H1 (cell line): ENCODE data around the gene EPHB6. TPM values are rescaled to one million over a fixed set of nuclear protein-coding genes. Genes with fewer than 3 reads are reported as not detected.

ENCODE experiments used
- FOSL1 ChIP-seq: IDR thresholded peaks from 2 replicates; pipeline ENCODE4 v1.6.1; 2011; ENCODE audit warnings: mild to moderate bottlenecking, low read depth, low read length, moderate library complexity; ENCODE audit not compliant: insufficient read depth
- JUND ChIP-seq: IDR thresholded peaks from 2 replicates; pipeline ENCODE4 v1.6.1; 2011; ENCODE audit warnings: mild to moderate bottlenecking, improper control_type of control experiment, low read length
- MAFK ChIP-seq: IDR thresholded peaks from 2 replicates; pipeline ENCODE4 v1.6.1; 2012; ENCODE audit warnings: low read depth, mild to moderate bottlenecking, improper control_type of control experiment, low read length
- POLR2A ChIP-seq, 2 experiments: IDR thresholded peaks; 1 replicate in 1 of 2; 2 replicates in 1 of 2; pipeline ENCODE4 v1.6.1; 2011; ENCODE audit warnings: low read depth in 2 of 2, low read length in 2 of 2, mild to moderate bottlenecking in 2 of 2; ENCODE audit errors: control extremely low read depth in 1 of 2
- POU5F1 ChIP-seq: IDR thresholded peaks from 2 replicates; pipeline ENCODE4 v1.6.1; 2011; ENCODE audit warnings: low read depth, mild to moderate bottlenecking, low read length, moderate library complexity
- RAD21 ChIP-seq, 2 experiments: IDR thresholded peaks in 1 of 2; conservative IDR thresholded peaks in 1 of 2; 2 replicates each; pipeline ENCODE4 v1.6.1; 2011; ENCODE audit warnings: low read depth in 2 of 2, low read length in 2 of 2, improper control_type of control experiment in 1 of 2, inconsistent platforms in 1 of 2, mild to moderate bottlenecking in 1 of 2, moderate library complexity in 1 of 2
- RNF2 ChIP-seq: fragments of 200-900, 300-1000 bp; sonication (generic); IDR thresholded peaks from 2 replicates; pipeline ENCODE4 v1.7.1; 2016; ENCODE audit warnings: borderline replicate concordance, low read depth, mild to moderate bottlenecking, antibody characterized with exemption, low read length; ENCODE audit not compliant: poor library complexity, severe bottlenecking; ENCODE audit errors: missing control alignments
- SAP30 ChIP-seq: fragments of 300-600 bp; sonication (generic); IDR thresholded peaks from 2 replicates; pipeline ENCODE4 v1.7.1; 2012; ENCODE audit warnings: low read length, moderate library complexity, mild to moderate bottlenecking, inconsistent platforms; ENCODE audit not compliant: insufficient read depth, insufficient replicate concordance
- SP1 ChIP-seq: IDR thresholded peaks from 2 replicates; pipeline ENCODE4 v1.6.1; 2011; ENCODE audit warnings: low read depth, low read length
- polyA plus RNA-seq, 7 experiments: library from polyadenylated mRNA; depleted of rRNA in 3 of 7; stranded (reverse) in 5 of 7; unstranded in 2 of 7; fragments of >200 nt in 5 of 7; fragments of 200-250 nt in 2 of 7; gene quantifications; 1 replicate in 5 of 7; 2 replicates in 1 of 7; 4 replicates in 1 of 7; pipeline versions ENCODE4 v1.2.1 to v1.2.3, GENCODE V29; 2011 to 2013; ENCODE audit warnings: missing spikeins in 2 of 7, mixed read lengths in 2 of 7
- total RNA-seq: library from RNA; stranded (reverse); fragmentation: NEBNext Ultra II Directional; extraction: Animal tissue kit (Norgen Biotek cat#: 25700); gene quantifications from 2 replicates; pipeline ENCODE4 v1.2.1, GENCODE V29; 2021

EPHB6 gene
- total and polyA plus RNA-seq, 2 of the 8 experiments (the other 6 are each of a cell fraction or from before 2014, with no cell fraction given) = 19.7 TPM

DNA sequence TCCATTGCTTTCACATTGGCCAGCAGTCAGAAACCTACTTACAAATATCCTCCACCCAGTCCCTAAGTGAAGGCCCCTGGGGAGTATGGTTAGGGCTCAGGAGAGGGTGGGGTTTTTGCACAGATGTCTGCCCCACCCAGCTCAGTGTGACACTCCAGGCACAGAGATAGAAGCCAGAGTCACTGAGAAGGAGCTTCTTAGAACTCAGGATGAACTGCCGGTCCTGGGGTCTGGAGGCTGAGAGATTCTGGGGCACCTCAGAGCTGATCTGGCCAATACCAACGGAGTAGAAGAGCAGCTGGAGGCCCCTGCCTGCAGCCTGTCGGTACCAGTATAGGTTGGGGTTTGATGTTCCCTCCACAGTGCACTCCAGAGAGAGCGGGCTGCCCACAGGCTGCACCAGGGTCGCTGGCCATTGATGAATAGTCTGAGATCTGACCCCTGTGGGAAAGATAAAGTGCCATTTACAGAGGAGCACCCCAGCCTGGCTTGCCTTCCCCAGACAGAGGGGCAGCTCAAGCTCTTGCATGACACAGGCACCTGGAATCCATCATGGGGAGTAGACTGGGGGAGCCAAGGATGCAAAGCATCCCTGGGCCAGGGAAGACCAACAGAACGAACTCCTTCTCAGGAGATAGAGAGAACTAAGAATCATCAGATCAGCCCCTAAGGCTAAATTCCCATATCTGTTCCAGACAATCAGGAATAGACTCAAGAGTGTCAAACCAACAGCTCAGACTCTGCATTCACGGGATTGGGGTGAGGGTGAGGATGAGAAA, 42.2 kb upstream of the EPHB6 start (continued):
- no peak for TF ChIP-seq RNF2
- TF ChIP-seq RAD21 (IDR thresholded peaks at IDR 0.05 in 1 of 2, conservative IDR thresholded peaks at IDR 0.05 in 1 of 2; ENCODE audit: low read depth in 2 of 2, low read length in 2 of 2) = no peak
- no peak for TF ChIP-seq FOSL1
- no peak for TF ChIP-seq MAFK
- no peak for TF ChIP-seq POLR2A (IDR thresholded peaks at IDR 0.05; ENCODE audit: control extremely low read depth in 1 of 2, low read depth in 2 of 2, low read length in 2 of 2)
- TF ChIP-seq JUND = no peak
- TF ChIP-seq SP1 = no peak
- TF ChIP-seq SAP30 = no peak
- no peak for TF ChIP-seq POU5F1
